ENCODE measurements around the gene P2RY4. TPM values are rescaled to one million over a fixed set of nuclear protein-coding genes. Genes with fewer than 3 reads are reported as not detected.
A peak's percentile ranks its signal among the peaks of the same experiment; 100 is the strongest.

P2RY4 gene
- 1 to 10 TPM in 1 of 4 donors, under 1 TPM in 2, not detected in 1; 0.27 to 1.7 (median 0.33) TPM for total RNA-seq
- polyA plus RNA-seq = under 1 TPM; 0.44 to 0.60 (median 0.46) TPM

DNA sequence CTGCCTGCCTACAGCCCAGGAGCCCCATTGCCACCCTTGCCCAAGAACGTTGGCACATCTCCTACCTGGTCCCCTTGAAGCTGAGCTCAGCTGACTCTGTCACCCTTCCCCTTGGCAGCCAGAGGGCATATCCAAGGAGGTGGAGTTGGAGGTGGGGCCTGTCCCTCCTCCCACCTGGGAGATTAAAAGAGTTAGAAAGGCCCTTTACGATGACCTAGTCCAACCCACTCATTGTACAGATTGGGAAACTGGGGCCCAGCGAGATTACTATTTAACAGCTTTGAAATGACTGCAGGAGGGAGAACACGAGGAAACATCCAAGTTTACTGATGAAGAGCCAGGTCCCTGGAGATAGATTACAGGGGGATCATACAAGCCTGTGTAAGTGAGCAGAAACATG, at the start of gene P2RY4:
Gene P2RY4 (minus strand): TSS at position 101 of the 400 bp plus-strand sequence. CDS start 580 bp downstream, outside the sequence.
- Histone ChIP-seq H3K4me1 (no peaks in the 10 kb centered on the region), H3K4me3 (no peak within 1 kb of the TSS), H3K9me3 (no peaks in the 10 kb centered on the region), H3K36me3 (no peaks in the 10 kb centered on the region), H3K27ac (no peak within 1 kb of the TSS), H3K27me3 (no peaks in the 10 kb centered on the region)
- TF ChIP-seq, protein P1, sequence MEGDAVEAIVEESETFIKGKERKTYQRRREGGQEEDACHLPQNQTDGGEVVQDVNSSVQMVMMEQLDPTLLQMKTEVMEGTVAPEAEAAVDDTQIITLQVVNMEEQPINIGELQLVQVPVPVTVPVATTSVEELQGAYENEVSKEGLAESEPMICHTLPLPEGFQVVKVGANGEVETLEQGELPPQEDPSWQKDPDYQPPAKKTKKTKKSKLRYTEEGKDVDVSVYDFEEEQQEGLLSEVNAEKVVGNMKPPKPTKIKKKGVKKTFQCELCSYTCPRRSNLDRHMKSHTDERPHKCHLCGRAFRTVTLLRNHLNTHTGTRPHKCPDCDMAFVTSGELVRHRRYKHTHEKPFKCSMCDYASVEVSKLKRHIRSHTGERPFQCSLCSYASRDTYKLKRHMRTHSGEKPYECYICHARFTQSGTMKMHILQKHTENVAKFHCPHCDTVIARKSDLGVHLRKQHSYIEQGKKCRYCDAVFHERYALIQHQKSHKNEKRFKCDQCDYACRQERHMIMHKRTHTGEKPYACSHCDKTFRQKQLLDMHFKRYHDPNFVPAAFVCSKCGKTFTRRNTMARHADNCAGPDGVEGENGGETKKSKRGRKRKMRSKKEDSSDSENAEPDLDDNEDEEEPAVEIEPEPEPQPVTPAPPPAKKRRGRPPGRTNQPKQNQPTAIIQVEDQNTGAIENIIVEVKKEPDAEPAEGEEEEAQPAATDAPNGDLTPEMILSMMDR (IDR thresholded peaks at IDR 0.05) = no peak
- TF ChIP-seq POLR2AphosphoS5 (IDR thresholded peaks at IDR 0.05) (no peak), EP300 (IDR thresholded peaks at IDR 0.05) (no peak), POLR2A (IDR thresholded peaks at IDR 0.05) (no peak)
- intact Hi-C loops (cut with DNase I) = no loop called here
- DNase-seq = no peak
- WGBS, 2 donors = 69 to 76% methylated on average over 4 of the region's 4 CpGs

DNA sequence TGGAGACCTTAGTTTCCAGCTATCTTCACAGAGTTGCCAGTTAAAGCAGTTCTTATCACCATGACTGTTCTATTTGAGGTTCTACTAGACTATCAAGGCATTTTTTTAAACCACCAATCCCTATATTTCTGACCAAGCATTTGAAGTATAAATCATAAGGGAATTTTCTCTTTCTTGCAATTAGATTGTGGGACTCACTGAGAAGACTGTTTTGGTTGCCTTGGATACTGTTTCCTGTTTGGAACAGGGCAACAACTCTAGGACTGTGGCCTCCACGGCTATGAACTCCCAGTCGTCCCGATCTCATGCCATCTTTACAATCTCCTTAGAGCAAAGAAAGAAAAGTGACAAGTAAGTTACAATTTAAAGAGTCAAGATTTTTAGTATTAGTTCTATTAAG, 41.7 kb upstream of the P2RY4 start:
- no peak overlapping the region for H3K27ac ChIP-seq
- H3K36me3 ChIP-seq = no peaks in the 10 kb centered on the region
- H3K27me3 ChIP-seq = no peaks in the 10 kb centered on the region
- intact Hi-C loops (cut with DNase I) = no loop called here
- TF ChIP-seq, protein P1 (IDR thresholded peaks at IDR 0.05) = no peak
- TF ChIP-seq POLR2AphosphoS5 (IDR thresholded peaks at IDR 0.05) (no peak), POLR2A (IDR thresholded peaks at IDR 0.05) (no peak), EP300 (IDR thresholded peaks at IDR 0.05) (no peak)
- no peaks in the 10 kb centered on the region for H3K4me1 ChIP-seq
- H3K4me3 ChIP-seq = no peak overlapping the region
- H3K9me3 ChIP-seq = no peaks in the 10 kb centered on the region
- WGBS, 2 donors = 58 to 65% methylated on average over 3 of the region's 3 CpGs
- DNase-seq = no peak

DNA sequence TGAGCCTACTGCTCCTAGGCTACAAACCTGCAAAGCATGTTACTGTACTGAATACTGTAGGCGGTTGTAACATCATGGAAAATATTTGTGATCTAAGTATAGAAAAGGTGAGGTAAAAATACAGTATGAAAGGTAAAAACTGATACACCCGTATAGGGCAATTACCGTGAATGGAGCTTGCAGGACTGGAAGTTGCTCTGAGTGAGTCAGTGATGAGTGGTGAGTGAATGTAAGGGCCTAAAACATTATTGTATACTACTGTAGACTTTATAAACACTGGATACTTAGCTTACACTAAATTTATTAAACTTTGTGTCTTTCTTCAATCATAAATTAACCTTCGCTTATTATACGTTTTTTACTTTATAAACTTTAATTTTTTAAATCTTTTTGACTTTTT, 33.6 kb upstream of the P2RY4 start:
- H3K36me3 ChIP-seq = no peaks in the 10 kb centered on the region
- 90% methylated on average over 5 of the region's 5 CpGs for WGBS, 2 donors
- no peak for TF ChIP-seq POLR2A (IDR thresholded peaks at IDR 0.05)
- TF ChIP-seq POLR2AphosphoS5 (IDR thresholded peaks at IDR 0.05) = no peak
- no peaks in the 10 kb centered on the region for H3K27me3 ChIP-seq
- H3K4me3 ChIP-seq = no peak overlapping the region
- peaks cover 0 to 8% (median 6%) of the 10 kb centered on the region in 4 donors for H3K4me1 ChIP-seq
- DNase-seq = no peak
- no peaks in the 10 kb centered on the region for H3K9me3 ChIP-seq
- H3K27ac ChIP-seq = no peak overlapping the region
- intact Hi-C loops (cut with DNase I) = no loop called here

DNA sequence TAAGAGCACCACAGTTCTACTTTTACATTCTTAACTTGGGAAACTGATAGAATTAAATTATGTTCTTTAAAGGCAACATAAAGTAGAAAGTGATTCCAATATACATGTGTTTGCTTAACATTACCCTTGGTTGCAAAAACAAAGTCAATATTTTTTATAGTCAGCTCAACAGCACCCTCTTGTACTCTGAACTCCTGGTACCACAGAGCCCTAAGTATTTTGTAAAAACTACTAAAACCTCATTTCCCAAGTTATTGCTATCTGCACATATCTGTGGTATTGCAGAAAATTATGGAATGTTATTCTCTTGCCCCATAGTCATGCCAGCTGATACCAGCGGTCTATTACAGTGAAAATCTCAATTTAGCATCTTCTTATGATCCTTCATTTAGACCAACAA, 32.8 kb upstream of the P2RY4 start:
- Histone ChIP-seq H3K9me3 (no peaks in the 10 kb centered on the region), H3K36me3 (peaks cover 0 to 3% (median 0%) of the 10 kb centered on the region in 4 donors), H3K27me3 (no peaks in the 10 kb centered on the region), H3K4me3 (no peak overlapping the region), H3K27ac (no peak overlapping the region), H3K4me1 (peaks cover 0 to 8% (median 6%) of the 10 kb centered on the region in 4 donors)
- no peak for DNase-seq
- WGBS, 2 donors = 0% methylated on average over 1 of the region's 1 CpG
- intact Hi-C loops (cut with DNase I) = no loop called here
- TF ChIP-seq EP300 (IDR thresholded peaks at IDR 0.05) = no peak
- TF ChIP-seq POLR2A (IDR thresholded peaks at IDR 0.05) = no peak
- TF ChIP-seq POLR2AphosphoS5 (IDR thresholded peaks at IDR 0.05) = no peak
- TF ChIP-seq, protein P1 (IDR thresholded peaks at IDR 0.05) = no peak

DNA sequence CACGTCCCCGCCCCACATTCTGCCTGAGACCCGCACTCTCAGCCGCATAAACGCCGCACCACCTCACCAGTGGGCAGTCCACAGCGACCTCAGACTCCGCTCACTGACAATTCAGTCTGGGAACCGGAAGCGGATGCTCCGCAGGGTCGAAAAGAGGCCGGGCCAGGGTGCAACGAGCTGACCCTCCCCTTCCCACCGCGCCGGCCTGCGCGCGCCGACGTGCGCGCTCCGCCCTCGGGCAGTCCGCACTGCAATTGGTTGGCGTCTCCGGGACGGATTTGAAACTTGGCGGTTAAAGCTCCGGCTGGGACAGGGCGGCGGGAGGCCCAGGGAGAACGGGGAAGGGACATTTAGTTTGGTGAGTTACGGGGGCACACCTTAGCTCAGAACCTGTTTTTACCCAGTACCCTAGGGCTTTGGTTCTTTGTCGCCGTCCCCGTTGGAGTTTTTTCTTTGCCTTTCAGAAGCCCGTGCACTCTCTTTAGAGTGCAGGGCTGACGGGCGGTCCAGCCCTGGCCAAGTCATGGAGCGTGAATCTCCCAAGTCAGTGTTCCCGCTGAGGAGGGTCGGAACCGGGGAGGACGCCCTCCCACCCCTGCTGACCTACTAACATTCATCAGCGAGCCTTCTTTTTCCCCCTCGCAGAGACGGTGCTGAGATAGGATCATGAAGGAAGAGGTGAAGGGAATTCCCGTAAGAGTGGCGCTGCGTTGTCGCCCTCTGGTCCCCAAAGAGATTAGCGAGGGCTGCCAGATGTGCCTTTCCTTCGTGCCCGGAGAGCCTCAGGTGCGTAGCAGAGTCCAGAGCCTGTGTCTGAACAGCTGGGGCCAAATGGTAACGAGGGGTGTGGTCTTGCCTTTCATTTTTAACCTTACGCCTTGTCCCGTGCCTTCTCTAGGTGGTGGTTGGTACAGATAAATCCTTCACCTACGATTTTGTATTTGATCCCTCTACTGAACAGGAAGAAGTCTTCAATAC, 30.1 kb upstream of the P2RY4 start, which contains the start of the genes KIF4A and PDZD11:
Gene KIF4A (plus strand): TSS at position 312 of the 978 bp plus-strand sequence. CDS start 355 bp downstream, at position 667.
Gene PDZD11 (minus strand): TSS at position 135 of the 978 bp plus-strand sequence. CDS start 586 bp downstream, outside the sequence.
- peak within 1 kb of the TSS; percentile 31 to 53 (median 48) for H3K4me3 ChIP-seq
- no peak for TF ChIP-seq EP300 (IDR thresholded peaks at IDR 0.05)
- TF ChIP-seq POLR2AphosphoS5 (IDR thresholded peaks at IDR 0.05) = peak in 2 of 4 donors; percentile 14 to 39
- TF ChIP-seq POLR2A (IDR thresholded peaks at IDR 0.05) = peak in 1 of 2 donors; percentile 13
- TF ChIP-seq, protein P1 (IDR thresholded peaks at IDR 0.05) = no peak
- peaks cover 0 to 12% (median 0%) of the 10 kb centered on the region in 4 donors for H3K36me3 ChIP-seq
- intact Hi-C loops (cut with DNase I) = loop anchor here (10.0 kb wide), 1 partner anchor 155 kb away; the partner anchor contains the start of gene IGBP1
- H3K4me1 ChIP-seq = peaks cover 0 to 8% (median 6%) of the 10 kb centered on the region in 4 donors
- H3K9me3 ChIP-seq = no peaks in the 10 kb centered on the region
- H3K27me3 ChIP-seq = no peaks in the 10 kb centered on the region
- WGBS, 2 donors = 0 to 1% methylated on average over 62 of the region's 62 CpGs
- peak; percentile 85 for DNase-seq
- H3K27ac ChIP-seq = peak within 1 kb of the TSS; percentile 68 to 78 (median 74)

All from sigmoid colon (tissue), 7 donors.